GM19043 (cell line): ENCODE measurements around the gene MROH8.

Experiments
- ATAC-seq: cut with Tn5 transposase; IDR thresholded peaks from one replicate; pipeline ENCODE4 v1.9.1; 2021; ENCODE audit warnings: low read depth; ENCODE audit not compliant: unreplicated experiment

The MROH8 gene

DNA sequence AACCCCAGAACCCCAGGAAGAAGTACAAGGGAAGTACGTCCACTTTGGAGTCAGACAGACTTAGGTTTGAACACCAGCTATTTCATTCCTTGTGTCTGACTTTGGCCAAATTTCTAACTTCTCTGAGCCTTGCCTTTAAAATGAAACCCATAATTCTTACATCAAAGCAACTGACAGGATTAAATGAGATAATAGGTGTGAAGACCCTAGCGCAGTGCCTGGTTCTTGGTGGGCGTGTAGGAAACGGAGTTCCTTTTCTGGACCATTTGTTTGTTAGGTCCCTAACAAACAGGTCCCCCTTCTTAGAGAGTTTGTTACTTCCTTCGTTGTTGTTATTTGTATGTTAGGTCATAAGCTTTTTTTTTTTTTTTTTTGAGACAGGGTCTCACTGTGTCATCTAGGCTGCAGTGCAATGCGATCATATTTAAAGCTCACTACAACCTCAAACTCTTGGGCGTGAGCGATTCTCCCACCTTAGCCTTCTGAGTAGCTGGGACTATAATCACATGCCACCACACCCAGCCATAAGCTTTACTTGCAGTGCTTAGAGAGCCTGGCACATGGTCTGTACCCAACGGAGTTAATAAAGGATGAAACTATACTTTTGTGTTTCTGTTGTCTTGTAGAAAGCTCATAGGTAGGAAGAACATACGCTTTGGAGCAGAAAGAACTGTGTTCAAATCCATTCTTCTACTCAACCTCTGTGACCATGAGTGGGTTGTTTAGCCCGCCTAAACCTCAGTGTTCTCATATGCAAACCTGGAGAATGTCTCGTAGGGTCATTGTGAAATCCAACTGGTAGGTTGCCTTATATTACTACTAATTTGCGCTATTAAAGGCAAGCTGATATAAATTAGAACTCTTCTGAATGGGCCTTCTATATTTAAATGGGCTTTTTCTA is 21.8 kb upstream of the MROH8 start:
- ATAC-seq = no peak

DNA sequence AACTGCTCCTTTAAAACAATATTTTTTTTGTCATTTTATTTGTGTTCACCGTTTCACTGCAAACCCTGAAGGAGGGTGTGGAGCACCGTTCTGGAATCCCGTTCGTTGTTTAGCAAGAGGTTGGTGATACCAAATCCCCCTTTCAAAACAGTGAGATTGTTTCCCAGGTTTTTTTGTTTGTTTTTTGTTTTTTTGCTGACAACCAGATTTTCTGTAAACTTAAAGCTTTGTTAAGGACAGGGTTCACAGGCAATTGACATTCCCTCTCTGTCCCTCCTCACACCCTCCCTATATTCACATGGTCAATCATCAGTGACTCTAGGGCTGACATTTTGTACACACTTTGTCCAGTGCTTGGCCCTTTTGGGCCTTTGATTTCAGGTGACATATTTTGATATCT is 21.0 kb upstream of the MROH8 start:
- no peak for ATAC-seq

DNA sequence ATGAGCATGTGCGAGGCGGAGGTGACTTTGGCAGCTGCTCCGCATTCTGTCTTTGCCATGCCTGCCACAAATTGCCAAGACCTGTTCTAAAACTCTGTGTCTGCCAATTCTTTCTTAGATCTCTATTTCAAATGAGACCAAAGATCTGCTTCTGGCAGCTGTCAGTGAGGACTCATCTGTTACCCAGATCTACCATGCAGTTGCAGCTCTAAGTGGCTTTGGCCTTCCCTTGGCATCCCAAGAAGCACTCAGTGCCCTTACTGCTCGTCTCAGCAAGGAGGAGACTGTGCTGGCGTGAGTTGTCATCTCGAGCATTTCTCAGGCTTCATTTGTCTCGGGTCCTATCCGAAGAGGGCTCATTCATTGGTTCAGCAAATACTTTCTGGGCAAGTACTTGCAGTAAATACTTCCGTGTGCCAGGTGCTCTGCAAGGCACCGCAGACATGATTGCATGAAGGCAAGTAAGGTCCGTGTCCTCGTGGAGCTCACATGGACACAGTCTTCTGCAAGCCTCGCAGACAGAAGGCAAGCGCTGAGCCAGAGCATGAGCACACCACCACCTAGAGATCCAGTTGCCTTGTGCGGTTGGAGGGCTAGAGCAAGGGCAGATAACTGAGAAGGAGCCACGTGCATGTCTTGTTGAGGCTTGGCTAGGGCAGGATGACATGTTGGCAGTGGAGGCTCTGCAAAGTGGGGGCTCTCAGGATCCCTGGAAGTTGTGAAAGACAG is 19.7 kb upstream of the MROH8 start:
- ATAC-seq = no peak

DNA sequence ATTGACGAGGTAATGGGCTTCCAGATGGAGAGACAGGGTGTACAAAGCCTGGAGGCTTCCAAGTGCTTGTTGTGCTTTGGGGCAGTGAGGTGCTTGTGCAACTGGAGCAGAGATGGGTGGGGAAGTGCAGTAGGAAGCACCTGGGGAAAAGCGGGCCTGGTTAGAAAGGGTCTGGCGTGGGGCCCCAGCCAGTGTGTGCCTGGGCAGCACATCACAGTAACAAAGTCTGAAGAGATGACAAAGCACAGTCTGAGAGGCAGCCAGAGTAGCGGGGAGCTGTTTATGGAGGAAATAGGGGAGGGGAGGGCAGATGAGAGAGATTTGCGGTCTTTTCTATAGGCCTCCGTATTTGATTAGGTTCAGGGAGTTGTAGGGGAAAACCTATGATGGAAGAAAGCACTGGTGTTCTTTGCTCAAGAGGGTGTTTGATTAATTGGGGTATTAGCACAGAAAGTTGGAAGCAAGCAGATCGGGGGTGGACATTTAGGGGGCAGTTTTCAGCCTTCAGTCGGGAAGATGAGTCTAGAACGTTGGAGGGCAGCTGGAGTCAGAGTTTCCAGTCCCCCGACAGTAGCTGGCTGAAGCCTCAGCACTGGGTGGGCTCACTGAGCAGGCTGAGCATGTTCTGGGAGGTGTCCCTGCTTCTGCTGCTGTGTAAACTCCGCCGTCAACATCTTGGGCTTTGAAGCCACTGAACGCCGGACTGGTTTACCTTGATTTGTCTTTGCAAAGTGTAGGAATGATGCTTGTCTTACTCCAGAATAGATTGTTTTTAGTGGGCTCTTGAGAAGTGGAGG is 15.5 kb upstream of the MROH8 start:
- no peak for ATAC-seq

DNA sequence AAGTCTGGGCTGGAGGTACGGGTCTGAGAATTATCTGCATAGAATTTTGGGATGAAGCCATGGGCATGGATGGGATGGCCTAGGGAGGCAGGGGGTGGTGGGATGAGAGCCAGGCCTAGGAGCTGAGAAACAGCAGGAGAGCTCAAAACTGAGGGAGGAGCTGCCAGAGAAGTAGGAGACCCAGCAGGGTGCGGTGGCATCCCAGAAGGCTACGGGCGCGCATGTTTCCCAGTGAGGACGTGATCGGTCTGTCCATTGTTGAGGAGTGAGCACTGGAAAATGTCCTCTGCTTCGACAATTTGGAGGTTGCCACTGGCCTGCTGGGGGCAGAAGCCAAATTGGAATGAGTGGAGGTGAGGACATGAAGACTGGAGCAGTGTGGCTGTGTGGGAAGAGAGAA is 14.5 kb upstream of the MROH8 start:
- no peak for ATAC-seq

DNA sequence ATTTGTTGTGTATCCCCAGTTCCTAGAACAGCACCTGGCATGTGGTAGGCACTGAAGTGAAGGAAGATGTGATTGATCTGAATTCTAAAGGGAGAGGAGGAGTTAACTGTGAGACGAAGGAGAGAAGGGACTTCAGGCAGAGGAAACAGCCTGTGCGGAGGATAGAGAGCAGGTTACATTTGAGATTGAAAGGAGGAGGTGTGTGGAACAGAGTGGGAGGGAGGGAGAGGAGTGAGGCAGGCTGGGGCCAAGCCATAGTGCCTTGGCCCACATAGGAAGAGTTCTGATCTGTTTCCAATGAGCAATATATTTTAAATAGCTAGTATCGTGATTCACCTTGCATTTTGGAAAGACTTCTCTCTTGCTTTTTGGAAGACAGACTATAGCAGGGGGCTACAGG is 13.9 kb upstream of the MROH8 start:
- ATAC-seq = no peak

DNA sequence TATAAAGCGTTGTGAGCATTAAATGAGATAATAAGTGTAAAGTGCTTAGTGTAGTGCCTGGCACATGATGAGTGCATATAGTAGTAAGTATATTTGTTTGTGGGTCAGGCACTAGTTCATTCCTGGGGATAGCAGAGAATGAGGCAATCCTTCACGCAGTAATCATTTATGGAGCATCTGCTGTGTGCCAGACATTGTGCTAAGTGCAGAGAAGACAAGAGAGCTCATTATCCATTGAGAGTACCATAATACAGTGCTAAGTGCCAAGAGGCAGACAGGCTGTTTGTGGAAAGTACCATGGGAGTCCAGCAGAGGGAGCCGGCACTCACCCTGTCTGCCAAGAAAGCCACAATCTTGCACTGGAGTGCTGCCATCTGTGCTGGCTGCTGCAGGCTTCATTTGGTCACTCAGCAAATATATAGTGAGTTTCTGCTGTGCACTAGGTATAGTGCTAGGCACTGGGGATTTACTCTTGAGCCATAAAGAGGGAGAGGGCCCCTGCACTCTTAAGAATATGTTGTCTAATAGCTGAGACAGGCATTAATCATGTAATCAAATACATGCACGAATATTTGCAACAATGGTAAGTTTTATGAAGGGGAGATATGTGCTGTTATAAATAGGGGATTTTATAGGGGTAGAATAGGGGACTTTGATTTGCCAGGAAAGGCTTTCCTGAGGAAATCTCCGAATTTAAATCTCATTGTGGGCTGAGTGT is 12.9 kb upstream of the MROH8 start:
- peak; percentile 77 for ATAC-seq

DNA sequence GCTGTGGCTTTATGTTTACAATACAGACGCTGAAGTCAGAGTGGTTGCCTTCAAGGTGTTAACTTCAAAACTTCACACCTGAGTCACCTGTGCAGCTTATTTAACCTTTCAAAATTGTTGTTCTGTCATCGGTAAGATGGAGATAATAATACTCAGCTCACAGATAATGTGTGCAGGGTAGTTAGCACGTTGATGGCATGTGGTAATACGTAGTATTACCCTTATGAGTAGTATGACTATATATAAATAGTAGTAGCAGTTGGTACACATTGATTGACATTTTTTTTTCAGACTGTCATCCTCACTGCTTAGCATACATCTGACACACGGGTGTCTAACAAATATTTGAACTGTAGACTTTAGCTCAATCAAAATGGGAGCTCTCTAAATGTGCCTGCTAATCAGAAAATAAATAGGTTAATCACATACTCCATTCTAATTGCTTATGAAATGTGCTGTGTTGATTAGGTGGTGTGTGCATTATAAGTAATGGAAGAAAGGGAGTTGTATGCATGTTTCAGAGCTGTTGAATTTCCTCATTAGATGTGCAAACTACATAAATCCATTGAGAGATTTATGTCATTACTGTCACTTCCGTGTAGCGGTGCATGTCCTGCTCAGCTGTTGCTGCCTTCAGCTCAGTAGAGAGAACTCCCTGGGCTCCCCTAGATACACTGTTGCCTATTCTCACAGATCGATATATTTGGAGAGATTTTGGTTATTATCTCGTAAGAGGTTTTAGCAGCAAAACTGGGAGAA is 11.2 kb upstream of the MROH8 start:
- no peak for ATAC-seq

DNA sequence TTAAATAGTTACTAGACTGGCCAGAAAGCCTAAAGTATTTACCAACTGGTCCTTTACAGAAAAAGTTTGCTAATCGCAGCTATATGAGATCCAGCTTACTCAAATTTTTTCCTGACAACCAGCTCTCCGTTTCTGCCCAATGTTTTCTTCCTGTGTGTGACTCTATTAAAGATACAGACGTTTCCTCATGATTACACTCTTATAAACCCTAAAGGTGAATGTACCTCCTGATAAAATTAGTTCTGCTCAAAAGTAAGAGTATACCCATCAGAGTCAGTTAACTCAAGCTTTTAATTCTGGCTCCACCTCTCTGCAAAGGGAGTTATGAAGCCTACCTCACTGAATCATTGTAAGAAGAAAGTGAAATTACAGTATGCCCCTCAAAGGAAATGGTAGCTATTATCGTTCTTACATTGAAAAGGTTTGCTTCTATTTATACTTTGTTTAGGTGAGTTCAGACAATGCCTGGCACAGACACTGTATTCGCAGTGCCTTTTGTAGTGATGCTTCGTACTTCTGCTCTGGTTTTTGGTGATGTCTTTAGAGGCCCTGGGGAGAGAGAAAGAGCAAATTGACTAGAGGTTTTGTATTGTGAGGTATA is 10.2 kb upstream of the MROH8 start:
- no peak for ATAC-seq

DNA sequence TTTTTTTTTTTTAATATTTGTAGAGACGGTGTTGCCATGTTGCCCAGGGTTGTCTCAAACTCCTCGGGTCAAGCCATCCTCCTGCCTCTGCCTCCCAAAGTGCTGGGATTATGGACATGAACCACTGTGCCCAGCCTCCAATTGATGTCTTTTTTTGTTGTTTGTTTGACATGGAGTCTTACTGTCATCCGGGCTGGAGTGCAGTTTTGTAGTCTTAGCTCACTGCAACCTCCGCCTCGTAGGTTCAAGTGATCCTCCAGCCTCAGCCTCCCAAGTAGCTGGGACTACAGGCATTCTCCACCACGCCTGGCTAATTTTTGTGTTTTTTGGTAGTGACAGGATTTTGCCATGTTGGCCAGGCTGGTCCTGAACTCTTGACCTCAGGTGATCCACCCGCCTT is 9.4 kb upstream of the MROH8 start:
- ATAC-seq = no peak

DNA sequence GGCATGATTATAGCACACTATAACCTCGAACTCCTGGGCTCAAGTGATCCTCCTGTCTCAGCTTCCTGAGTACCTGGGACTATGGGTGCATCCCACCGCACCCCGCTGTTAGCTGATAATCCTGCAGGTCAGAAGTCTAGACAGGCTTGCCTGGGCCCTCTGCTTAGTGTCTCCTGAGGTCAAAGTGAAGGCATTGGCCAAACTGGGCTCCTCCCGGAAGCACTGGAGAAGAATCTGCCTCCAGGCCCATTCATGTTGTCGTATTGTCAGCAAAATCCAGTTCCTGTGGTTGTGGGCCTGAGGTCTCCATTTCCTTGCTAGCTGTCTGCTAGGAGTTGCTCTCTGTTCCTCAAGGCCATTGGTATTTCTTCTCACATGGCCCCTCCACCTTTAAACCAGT is 6.3 kb upstream of the MROH8 start:
- ATAC-seq = no peak

DNA sequence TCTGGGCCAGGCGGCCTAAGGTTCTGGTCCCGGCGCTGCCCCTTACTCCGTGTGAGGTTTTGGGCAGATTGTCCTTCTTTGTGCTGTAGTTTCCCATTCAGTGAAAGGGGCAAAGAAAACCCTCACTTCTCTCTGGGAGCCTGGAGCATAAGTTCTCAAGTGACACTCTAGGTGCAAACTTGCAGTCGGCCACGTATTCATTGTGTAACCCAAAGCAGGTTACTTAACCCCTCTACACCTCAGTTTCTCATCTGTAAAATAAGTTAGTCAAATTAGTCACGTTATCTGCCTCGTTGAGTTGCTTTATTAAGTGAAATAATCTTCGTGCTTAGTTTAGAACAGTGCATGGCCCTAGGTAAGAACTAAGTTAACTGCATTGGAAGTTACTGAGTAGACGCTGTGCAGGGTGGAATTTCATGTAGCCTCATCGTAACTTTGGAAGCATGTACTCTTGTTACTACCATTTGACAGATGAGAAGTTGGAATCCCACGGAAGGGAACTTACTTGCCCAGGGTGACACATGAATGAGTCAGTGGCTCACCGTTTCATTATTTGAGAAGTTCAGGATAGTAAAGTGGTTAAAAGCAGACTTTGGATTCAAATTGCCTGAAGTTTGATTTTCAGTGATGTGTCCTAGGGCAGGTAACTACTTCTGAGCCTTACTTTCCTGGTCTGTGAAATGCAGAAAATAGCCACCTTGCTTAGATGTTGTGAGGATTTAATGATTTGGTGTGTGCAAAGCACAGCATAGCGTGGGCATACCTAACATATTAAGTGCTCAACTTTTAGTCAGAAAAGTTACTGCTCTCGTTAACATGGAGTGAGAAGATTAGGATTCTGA is 556 bp upstream of the MROH8 start:
- ATAC-seq = no peak

DNA sequence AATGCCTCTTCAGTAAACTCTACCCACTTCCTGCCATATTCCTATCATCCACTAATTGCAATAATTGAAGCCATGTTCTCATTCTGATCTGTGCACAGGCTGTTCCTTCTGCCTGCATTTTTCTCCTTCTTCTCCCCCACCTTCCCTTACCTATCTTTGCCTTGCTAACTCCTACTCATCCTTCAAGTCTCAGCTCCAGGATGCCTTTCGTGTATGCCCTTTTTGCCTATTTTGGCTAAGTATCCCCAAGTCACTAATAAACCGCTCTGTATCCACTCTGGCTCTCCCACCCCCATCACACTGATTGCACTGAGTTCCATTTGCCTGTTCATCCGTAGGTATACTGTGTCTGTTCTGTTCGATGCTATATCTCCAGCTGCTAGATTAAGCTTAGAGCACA is 6.5 kb downstream of the MROH8 start:
- ATAC-seq = no peak

DNA sequence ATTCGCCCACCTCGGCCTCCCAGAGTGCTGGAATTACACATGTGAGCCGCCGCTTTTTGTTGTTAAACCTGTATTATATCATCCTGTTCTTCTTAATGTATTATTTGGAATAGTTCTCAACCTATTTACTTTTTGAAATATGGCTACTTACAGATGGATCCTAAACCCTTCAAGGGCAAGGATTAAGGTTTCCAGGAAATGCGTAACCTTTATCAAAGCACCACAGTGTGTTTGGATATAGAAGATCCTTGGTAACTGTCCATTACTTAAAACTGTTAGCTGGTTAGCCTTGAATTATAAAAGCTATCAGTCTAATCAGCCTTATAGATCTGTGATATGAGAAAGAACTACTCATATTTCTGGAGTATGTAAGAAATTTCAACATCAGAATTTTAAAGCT is 12.5 kb downstream of the MROH8 start:
- ATAC-seq = no peak

DNA sequence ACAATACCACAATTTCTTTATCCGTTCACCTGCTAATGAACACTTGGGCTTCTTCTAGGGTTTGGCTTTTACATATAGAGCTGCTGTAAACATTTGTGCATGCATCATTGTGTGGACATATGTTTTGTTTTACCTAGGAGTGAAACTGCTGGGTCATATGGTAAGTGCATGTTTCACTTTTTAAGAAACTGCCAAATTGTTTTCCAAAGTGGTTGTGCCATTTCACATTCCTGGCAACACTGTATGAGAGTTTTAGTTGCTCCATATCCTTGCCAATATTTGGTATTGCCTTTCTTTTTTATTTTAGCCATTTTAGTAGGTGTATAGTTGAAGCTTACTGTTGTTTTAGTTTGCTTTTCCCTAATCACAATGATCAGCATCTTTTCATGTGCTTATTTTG is 14.3 kb downstream of the MROH8 start:
- ATAC-seq = no peak

DNA sequence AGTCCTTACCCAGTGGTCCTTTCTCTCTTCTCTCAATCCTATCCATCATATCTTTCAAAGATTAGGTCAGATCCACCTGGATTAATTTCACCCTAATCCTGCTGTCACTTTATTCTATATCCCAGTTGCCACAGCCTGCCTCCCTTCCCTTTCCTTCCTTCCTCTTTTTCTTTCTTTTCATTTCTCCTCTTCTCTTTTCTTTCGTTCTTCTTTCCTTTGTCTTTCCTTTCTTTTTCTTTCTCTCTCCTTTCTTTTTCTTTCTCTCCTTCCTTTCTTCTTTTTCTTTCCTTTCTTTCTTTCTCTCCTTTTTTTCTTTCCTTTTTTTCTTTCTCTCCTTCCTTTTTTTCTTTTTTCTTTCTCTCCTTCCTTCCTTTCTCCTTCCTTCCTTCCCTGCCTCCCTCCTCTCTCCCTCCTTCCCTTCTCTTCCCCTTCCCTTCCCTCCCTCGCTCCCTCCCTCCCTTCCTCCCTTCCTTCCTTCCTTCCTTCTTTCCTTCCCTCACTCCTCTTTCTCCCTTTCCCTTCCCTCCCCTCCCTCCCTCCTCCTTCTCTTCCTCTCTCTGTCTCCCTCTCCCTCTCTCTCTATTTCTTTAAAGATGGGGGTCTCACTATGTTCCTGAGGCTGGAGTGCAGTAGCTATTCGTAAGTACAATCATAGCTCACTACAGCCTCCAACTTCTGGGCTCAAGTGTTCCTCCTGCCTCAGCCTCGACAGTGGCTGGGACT is 15.4 kb downstream of the MROH8 start:
- no peak for ATAC-seq

DNA sequence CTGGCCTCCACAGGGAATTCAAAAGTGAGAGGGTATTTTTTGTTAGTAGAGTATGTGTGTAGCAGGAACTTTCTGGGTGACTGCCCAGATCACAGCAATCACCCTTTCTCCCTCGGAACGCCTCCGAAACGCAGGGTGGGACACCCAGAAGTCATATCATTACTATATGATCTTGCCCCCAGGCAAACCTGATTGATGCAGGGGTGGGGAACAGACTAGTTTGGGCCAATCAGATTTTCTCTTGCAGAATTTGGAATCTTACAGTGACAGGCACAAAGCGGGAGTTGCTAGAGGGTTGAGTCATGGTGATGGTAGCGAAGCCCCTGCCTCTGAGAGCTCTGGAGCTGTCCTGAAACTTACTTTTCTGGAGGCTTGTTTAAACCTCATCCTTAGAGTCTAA is 16.7 kb downstream of the MROH8 start:
- no peak for ATAC-seq
